Measurements from ENCODE around the gene ZFYVE19. TPM values are rescaled to one million over a fixed set of nuclear protein-coding genes. Genes with fewer than 3 reads are reported as not detected.

The ZFYVE19 gene
- total RNA-seq, 4 donors from 2014 or later, result 13.5 to 29.5 (median 21.1) TPM

DNA sequence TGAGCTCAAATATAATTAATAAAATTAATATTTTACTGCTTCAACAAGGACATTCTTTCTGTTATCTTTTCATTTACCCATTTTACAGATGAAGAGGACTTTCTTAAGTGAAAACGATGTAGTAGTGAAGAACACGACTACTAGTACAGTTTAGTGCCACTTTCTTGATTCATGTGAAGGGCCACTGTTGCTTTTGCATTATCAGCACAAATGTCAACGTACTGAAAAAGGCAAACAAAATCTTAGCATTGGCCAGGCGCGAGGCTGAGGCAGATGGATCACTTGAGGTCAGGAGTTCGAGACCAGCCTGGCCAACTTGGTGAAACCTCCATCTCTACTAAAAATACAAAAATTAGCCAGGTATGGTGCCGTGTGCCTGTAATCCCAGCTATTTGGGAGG is 12.2 kb downstream of the ZFYVE19 start:
- no peak for DNase-seq (ENCODE audit: low spot score)

GRCh38 chr15:40821195-40821594 is 14.3 kb downstream of the ZFYVE19 start:
- DNase-seq (ENCODE audit: low spot score), result no peak
- ATAC-seq (ENCODE audit: low FRiP score), result no peak
- no peak for TF ChIP-seq CTCF (IDR thresholded peaks at IDR 0.05)

More for the DNA sequence above, 12.2 kb downstream of the ZFYVE19 start:
- no peak for TF ChIP-seq CTCF (IDR thresholded peaks at IDR 0.05)
- no peak for ATAC-seq (ENCODE audit: low FRiP score)

GRCh38 chr15:40823572-40824343 is 16.9 kb downstream of the ZFYVE19 start:
- no peak for ATAC-seq (ENCODE audit: low FRiP score)
- TF ChIP-seq CTCF (IDR thresholded peaks at IDR 0.05), result no peak
- DNase-seq (ENCODE audit: low spot score), result no peak

- no peak for DNase-seq (ENCODE audit: low spot score)
- no peak for TF ChIP-seq CTCF (IDR thresholded peaks at IDR 0.05)
- ATAC-seq (ENCODE audit: low FRiP score), result no peak
Observed at GRCh38 chr15:40825661-40826422, 19.0 kb downstream of the ZFYVE19 start.

DNA sequence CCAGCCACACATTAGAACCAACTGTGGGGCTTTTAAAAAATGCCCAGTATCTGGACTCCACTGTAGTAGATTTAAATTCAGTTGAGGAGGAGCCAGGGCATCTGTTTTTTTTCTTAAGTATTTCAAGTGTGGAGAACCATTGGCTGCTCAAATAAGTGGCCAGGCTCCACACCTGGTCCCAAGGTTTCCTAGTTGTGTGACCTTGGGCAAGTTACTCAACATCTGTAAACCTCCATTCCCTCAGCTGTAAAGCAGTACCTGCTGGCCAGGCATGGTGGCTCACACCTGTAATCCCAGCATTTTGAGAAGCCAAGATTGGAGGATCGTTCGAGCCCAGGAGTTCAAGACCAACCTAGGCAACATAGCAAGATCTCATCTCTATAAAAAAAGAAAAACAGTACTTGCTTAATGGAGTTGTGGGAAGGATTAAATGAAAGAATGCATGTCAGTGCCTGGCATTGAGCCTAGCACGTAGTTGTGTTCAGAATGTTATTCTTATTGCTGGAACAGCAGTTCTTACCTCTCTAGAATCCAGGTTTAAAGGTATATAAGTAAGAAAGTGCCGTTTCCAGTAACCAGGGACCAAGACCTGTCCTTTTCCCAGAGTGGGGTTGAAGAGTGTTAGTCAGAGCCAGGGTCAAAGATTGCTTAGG is 19.7 kb downstream of the ZFYVE19 start:
- no peak for ATAC-seq (ENCODE audit: low FRiP score)
- no peak for TF ChIP-seq CTCF (IDR thresholded peaks at IDR 0.05)
- no peak for DNase-seq (ENCODE audit: low spot score)

DNA sequence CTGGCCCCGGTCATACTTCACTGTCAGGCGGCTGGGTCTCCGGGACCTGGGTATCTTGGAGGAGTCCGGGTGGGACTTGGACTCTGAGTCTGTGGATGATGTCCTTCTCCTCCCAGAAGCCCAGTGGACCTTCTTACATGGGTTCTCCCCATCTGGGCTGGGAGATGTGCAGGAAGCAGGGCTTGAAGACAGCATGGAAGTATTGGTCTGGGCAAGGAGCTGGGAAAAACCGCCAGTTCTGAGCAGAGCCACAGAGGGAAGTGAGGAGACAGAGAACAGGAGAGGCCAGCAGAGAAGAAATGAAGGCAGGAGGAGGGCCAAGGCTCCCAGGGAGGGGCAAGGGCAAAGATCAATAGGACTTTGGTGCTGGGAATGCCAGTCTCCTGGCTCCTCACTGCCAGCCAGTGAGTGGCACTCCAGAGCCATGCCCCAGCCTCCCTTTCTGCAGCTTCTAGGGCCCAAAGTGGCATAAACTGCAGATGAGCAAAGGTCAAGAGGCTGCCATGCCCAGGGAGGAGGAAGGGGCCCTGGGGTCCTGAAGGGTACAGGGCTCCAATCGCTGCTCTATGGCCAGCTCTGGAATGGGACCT is 21.7 kb downstream of the ZFYVE19 start, which contains the start of gene PPP1R14D:
Gene PPP1R14D (minus strand): TSS at position 262 of the 590 bp plus-strand sequence. CDS start 67 bp downstream, at position 195.
- TF ChIP-seq CTCF (IDR thresholded peaks at IDR 0.05), result no peak
- ATAC-seq (ENCODE audit: low FRiP score) (no peak), DNase-seq (ENCODE audit: low spot score) (no peak)
